Right atrium auricular region (tissue), 2 donors: Measurements from ENCODE around the gene GOLGA8S. TPM values are rescaled to one million over a fixed set of nuclear protein-coding genes. Genes with fewer than 3 reads are reported as not detected.
"Not testable (repeated sequence)": the region's sequence is repeated elsewhere in the genome, so short reads cannot be mapped to it uniquely, and the experiment has no call there.

Source experiments
- DNase-seq: peaks from one replicate; pipeline ENCODE4 v3.0.0-alpha.2; 2019; ENCODE audit warnings: low spot score
- H3K27ac ChIP-seq, 2 donors: fragments of 200-600 bp; sonication (generic); 1 replicate in 1 of 2; 2 replicates in 1 of 2; pipeline ENCODE4 v1.5.1; 2016 to 2019
- H3K27me3 ChIP-seq, 2 donors: fragments of 200-600 bp; sonication (generic); one replicate each; pipeline versions ENCODE4 v1.5.1 to v1.6.0; 2017 to 2019
- H3K36me3 ChIP-seq: fragments of 200-600 bp; sonication (generic); one replicate; pipeline ENCODE4 v1.5.1; 2016
- H3K4me1 ChIP-seq, 2 donors: fragments of 200-600 bp; sonication (generic); one replicate each; pipeline versions ENCODE4 v1.5.1 to v1.6.0; 2017 to 2019
- H3K4me3 ChIP-seq, 2 donors: fragments of 200-600 bp; sonication (generic); 1 replicate in 1 of 2; 2 replicates in 1 of 2; pipeline ENCODE4 v1.5.1; 2017 to 2019; ENCODE audit warnings: mild to moderate bottlenecking in 1 of 2, moderate library complexity in 1 of 2
- H3K9me3 ChIP-seq, 2 donors: fragments of 200-600 bp; sonication (generic); one replicate each; pipeline ENCODE4 v1.5.1; 2019
- CTCF ChIP-seq, 2 donors: fragments of 200-600 bp; sonication (generic); IDR thresholded peaks; one replicate each; pipeline ENCODE4 v1.5.1; 2019; ENCODE audit warnings: antibody characterized with exemption in 2 of 2
- total RNA-seq, 2 donors: library from RNA; depleted of rRNA; stranded (reverse); fragments of >200 nt; gene quantifications; one replicate each; pipeline ENCODE4 v1.1.0, GENCODE V29; 2016

The GOLGA8S gene
- total RNA-seq, 2 donors from 2014 or later, result 0.31 to 0.33 TPM

- DNase-seq, result peak; percentile 57
- TF ChIP-seq CTCF (IDR thresholded peaks at IDR 0.05), result no peak
- no peaks in the 10 kb centered on the region for H3K27me3 ChIP-seq
- H3K27ac ChIP-seq, result peak overlapping the region; percentile 36 to 73
- peaks cover 0 to 4% of the 10 kb centered on the region in 2 donors for H3K4me1 ChIP-seq
- H3K9me3 ChIP-seq, result no peaks in the 10 kb centered on the region
- no peaks in the 10 kb centered on the region for H3K36me3 ChIP-seq
- H3K4me3 ChIP-seq, result no peak overlapping the region
These were observed 17.7 kb downstream of the GOLGA8S start for GRCh38 chr15:23372284-23372683.

- not testable (repeated sequence) for H3K27ac ChIP-seq, H3K4me1 ChIP-seq, H3K36me3 ChIP-seq, DNase-seq, H3K4me3 ChIP-seq, H3K27me3 ChIP-seq, H3K9me3 ChIP-seq
These were observed 18.5 kb downstream of the GOLGA8S start for GRCh38 chr15:23372891-23373600.

- H3K9me3 ChIP-seq, H3K36me3 ChIP-seq, H3K27me3 ChIP-seq, H3K4me3 ChIP-seq, H3K27ac ChIP-seq, H3K4me1 ChIP-seq: not testable (repeated sequence)
- peak; percentile 55 for DNase-seq
These were observed 19.7 kb downstream of the GOLGA8S start for GRCh38 chr15:23374226-23374625.

GRCh38 chr15:23378946-23379345 is 24.4 kb downstream of the GOLGA8S start:
- not testable (repeated sequence) for H3K27me3 ChIP-seq, H3K4me3 ChIP-seq, DNase-seq, H3K36me3 ChIP-seq, H3K4me1 ChIP-seq, H3K9me3 ChIP-seq, H3K27ac ChIP-seq

GRCh38 chr15:23380700-23381099 is 26.2 kb downstream of the GOLGA8S start:
- H3K27ac ChIP-seq, H3K4me1 ChIP-seq, H3K4me3 ChIP-seq, H3K9me3 ChIP-seq, H3K27me3 ChIP-seq, H3K36me3 ChIP-seq, DNase-seq: not testable (repeated sequence)

GRCh38 chr15:23381192-23381591 is 26.6 kb downstream of the GOLGA8S start:
- not testable (repeated sequence) for H3K27me3 ChIP-seq, H3K4me1 ChIP-seq, DNase-seq, H3K9me3 ChIP-seq, H3K4me3 ChIP-seq, H3K36me3 ChIP-seq, H3K27ac ChIP-seq

- no peaks in the 10 kb centered on the region for H3K27me3 ChIP-seq
- H3K9me3 ChIP-seq, result no peaks in the 10 kb centered on the region
- no peak for DNase-seq
- no peaks in the 10 kb centered on the region for H3K4me1 ChIP-seq
- no peak overlapping the region for H3K27ac ChIP-seq
- no peak for TF ChIP-seq CTCF (IDR thresholded peaks at IDR 0.05)
- H3K4me3 ChIP-seq, result no peak overlapping the region
- no peaks in the 10 kb centered on the region for H3K36me3 ChIP-seq
These were observed 29.8 kb downstream of the GOLGA8S start for GRCh38 chr15:23384371-23384770.

- no peak overlapping the region for H3K4me3 ChIP-seq
- no peak overlapping the region for H3K27ac ChIP-seq
These were observed 31.4 kb downstream of the GOLGA8S start for GRCh38 chr15:23385886-23386430.

More at GRCh38 chr15:23385886-23386430, 31.4 kb downstream of the GOLGA8S start:
- Histone ChIP-seq H3K27me3 (no peaks in the 10 kb centered on the region), H3K36me3 (no peaks in the 10 kb centered on the region), H3K9me3 (no peaks in the 10 kb centered on the region), H3K4me1 (no peaks in the 10 kb centered on the region)
- TF ChIP-seq CTCF (IDR thresholded peaks at IDR 0.05), result no peak
- DNase-seq, result peak; percentile 40
